Lower lobe of right lung (tissue), 2 donors: ENCODE data around the gene IMP4. TPM values are rescaled to one million over a fixed set of nuclear protein-coding genes. Genes with fewer than 3 reads are reported as not detected.

Source experiments
- ATAC-seq, 2 donors: fragments of 200-7000 bp; cut with Tn5 transposase; one replicate each; pipeline ENCODE4 v1.9.1; 2020 to 2022; ENCODE audit warnings: mild to moderate bottlenecking in 2 of 2, moderate library complexity in 2 of 2
- DNase-seq: peaks from one replicate; pipeline ENCODE4 v3.0.0-alpha.2; 2020
- H3K27ac ChIP-seq: fragments of 200-600 bp; one replicate; pipeline ENCODE4 v1.8.0; 2022
- H3K27me3 ChIP-seq: fragments of 200-600 bp; one replicate; pipeline ENCODE4 v1.8.0; 2022; ENCODE audit warnings: low read depth
- H3K36me3 ChIP-seq: fragments of 200-600 bp; one replicate; pipeline ENCODE4 v1.8.0; 2022; ENCODE audit warnings: mild to moderate bottlenecking
- H3K4me1 ChIP-seq: fragments of 200-600 bp; one replicate; pipeline ENCODE4 v1.8.0; 2022
- H3K4me3 ChIP-seq: fragments of 200-600 bp; one replicate; pipeline ENCODE4 v1.8.0; 2022; ENCODE audit warnings: mild to moderate bottlenecking
- H3K9me3 ChIP-seq: fragments of 200-600 bp; one replicate; pipeline ENCODE4 v1.8.0; 2022
- CTCF ChIP-seq: fragments of 200-600 bp; IDR thresholded peaks from one replicate; pipeline ENCODE4 v1.8.0; 2022; ENCODE audit warnings: antibody characterized with exemption, mild to moderate bottlenecking
- intact Hi-C: fragments of 100-400 bp; cut with DNase I; formaldehyde crosslinking; loops from one replicate; pipeline ENCODE4 v1.11.0; 2022
- total RNA-seq: library from RNA; stranded (reverse); fragmentation: NEBNext Ultra II Directional; extraction: Animal tissue kit (Norgen Biotek cat#: 25700); gene quantifications from one replicate; pipeline ENCODE4 v1.2.1, GENCODE V29; 2021
- donor health status: DM: no; HTN: yes; CAD: no; lungs with severe emphysema.

IMP4 gene
- total RNA-seq, 1 donor from 2014 or later: 55.9 TPM

GRCh38 chr2:130304726-130305125, 38.0 kb upstream of the IMP4 start:
- no peaks in the 10 kb centered on the region for H3K4me1 ChIP-seq
- H3K9me3 ChIP-seq: no peaks in the 10 kb centered on the region
- H3K27ac ChIP-seq: no peak overlapping the region
- no peak for DNase-seq
- intact Hi-C loops: no loop called here
- ATAC-seq: no peak
- TF ChIP-seq CTCF: no peak
- no peak overlapping the region for H3K4me3 ChIP-seq
- no peaks in the 10 kb centered on the region for H3K36me3 ChIP-seq
- peaks cover 8% of the 10 kb centered on the region for H3K27me3 ChIP-seq

GRCh38 chr2:130307850-130308249, 34.8 kb upstream of the IMP4 start:
- DNase-seq: no peak
- Histone ChIP-seq H3K27me3 (peaks cover 4% of the 10 kb centered on the region), H3K9me3 (no peaks in the 10 kb centered on the region), H3K4me3 (no peak overlapping the region), H3K27ac (no peak overlapping the region), H3K4me1 (no peaks in the 10 kb centered on the region), H3K36me3 (no peaks in the 10 kb centered on the region)
- no peak for ATAC-seq
- TF ChIP-seq CTCF: no peak
- intact Hi-C loops: no loop called here

- Histone ChIP-seq H3K9me3 (no peaks in the 10 kb centered on the region), H3K4me3 (no peak overlapping the region), H3K4me1 (no peaks in the 10 kb centered on the region), H3K27ac (no peak overlapping the region), H3K36me3 (no peaks in the 10 kb centered on the region), H3K27me3 (peaks cover 4% of the 10 kb centered on the region)
- ATAC-seq (no peak), DNase-seq (no peak)
- intact Hi-C loops: no loop called here
- no peak for TF ChIP-seq CTCF
Observed at GRCh38 chr2:130310881-130311280, 31.8 kb upstream of the IMP4 start.

GRCh38 chr2:130313812-130314334, 28.8 kb upstream of the IMP4 start:
- no peaks in the 10 kb centered on the region for H3K36me3 ChIP-seq
- no peaks in the 10 kb centered on the region for H3K4me1 ChIP-seq
- no peak for TF ChIP-seq CTCF
- no peaks in the 10 kb centered on the region for H3K27me3 ChIP-seq
- DNase-seq (no peak), ATAC-seq (no peak)
- H3K27ac ChIP-seq: no peak overlapping the region
- intact Hi-C loops: no loop called here
- no peak overlapping the region for H3K4me3 ChIP-seq
- no peaks in the 10 kb centered on the region for H3K9me3 ChIP-seq

GRCh38 chr2:130314377-130314776, 28.3 kb upstream of the IMP4 start:
- no peaks in the 10 kb centered on the region for H3K27me3 ChIP-seq
- H3K4me1 ChIP-seq: no peaks in the 10 kb centered on the region
- peak in 1 of 2 donors; percentile 5 for ATAC-seq
- no peaks in the 10 kb centered on the region for H3K9me3 ChIP-seq
- no peak overlapping the region for H3K27ac ChIP-seq
- intact Hi-C loops: no loop called here
- H3K4me3 ChIP-seq: no peak overlapping the region
- DNase-seq: no peak
- no peaks in the 10 kb centered on the region for H3K36me3 ChIP-seq
- no peak for TF ChIP-seq CTCF

GRCh38 chr2:130316596-130316995, 26.1 kb upstream of the IMP4 start:
- Histone ChIP-seq H3K4me3 (no peak overlapping the region), H3K4me1 (no peaks in the 10 kb centered on the region), H3K36me3 (no peaks in the 10 kb centered on the region), H3K27ac (no peak overlapping the region), H3K27me3 (peaks cover 3% of the 10 kb centered on the region), H3K9me3 (no peaks in the 10 kb centered on the region)
- ATAC-seq: no peak
- intact Hi-C loops: no loop called here
- no peak for TF ChIP-seq CTCF
- DNase-seq: no peak
